HFF-Myc (cell line): ENCODE measurements around the gene LGALS9.
"Not testable (repeated sequence)": the region's sequence is repeated elsewhere in the genome, so short reads cannot be mapped to it uniquely, and the experiment has no call there.

ENCODE experiments used
- DNase-seq: peaks from one replicate; pipeline ENCODE4 v3.0.0-alpha.2; 2011; ENCODE audit warnings: low read depth; ENCODE audit errors: extremely low read depth
- H3K4me3 ChIP-seq: replicated peaks from 2 replicates; pipeline ENCODE4 v1.5.1; 2011; ENCODE audit warnings: low read depth, mild to moderate bottlenecking, control low read depth, low read length
- CTCF ChIP-seq: IDR thresholded peaks from 2 replicates; pipeline ENCODE4 v1.5.1; 2012; ENCODE audit warnings: mild to moderate bottlenecking, low read depth, low read length, control low read depth; ENCODE audit errors: missing control alignments

The LGALS9 gene

GRCh38 chr17:27624539-27624938, 6.4 kb upstream of the LGALS9 start:
- no peak overlapping the region for H3K4me3 ChIP-seq
- TF ChIP-seq CTCF = no peak
- no peak for DNase-seq

- DNase-seq = no peak
- no peak overlapping the region for H3K4me3 ChIP-seq
- no peak for TF ChIP-seq CTCF
Measured at GRCh38 chr17:27625856-27626255, 5.1 kb upstream of the LGALS9 start.

GRCh38 chr17:27627514-27627913, 3.5 kb upstream of the LGALS9 start:
- no peak for TF ChIP-seq CTCF
- no peak overlapping the region for H3K4me3 ChIP-seq
- no peak for DNase-seq

GRCh38 chr17:27628376-27628775, 2.6 kb upstream of the LGALS9 start:
- no peak for DNase-seq
- TF ChIP-seq CTCF = no peak
- H3K4me3 ChIP-seq = no peak overlapping the region

GRCh38 chr17:27629260-27629659, 1.7 kb upstream of the LGALS9 start:
- not testable (repeated sequence) for H3K4me3 ChIP-seq
- peak; percentile 31 for DNase-seq

- no peak overlapping the region for H3K4me3 ChIP-seq
- no peak for TF ChIP-seq CTCF
- no peak for DNase-seq
Measured at GRCh38 chr17:27631411-27631760, 398 bp downstream of the LGALS9 start.

GRCh38 chr17:27631897-27632725, 1.1 kb downstream of the LGALS9 start:
- no peak overlapping the region for H3K4me3 ChIP-seq
- no peak for TF ChIP-seq CTCF
- no peak for DNase-seq

- DNase-seq = peak; percentile 16
- not testable (repeated sequence) for H3K4me3 ChIP-seq
Measured at GRCh38 chr17:27632766-27633165, 1.8 kb downstream of the LGALS9 start.
